ENCODE data around the gene CYP4F11. TPM values are rescaled to one million over a fixed set of nuclear protein-coding genes. Genes with fewer than 3 reads are reported as not detected.

Gene CYP4F11
- total RNA-seq, 5 donors from 2014 or later (not counting 1 experiment from before 2014, with no cell fraction given): 0.15 to 0.16 TPM; not detected in 3

DNA sequence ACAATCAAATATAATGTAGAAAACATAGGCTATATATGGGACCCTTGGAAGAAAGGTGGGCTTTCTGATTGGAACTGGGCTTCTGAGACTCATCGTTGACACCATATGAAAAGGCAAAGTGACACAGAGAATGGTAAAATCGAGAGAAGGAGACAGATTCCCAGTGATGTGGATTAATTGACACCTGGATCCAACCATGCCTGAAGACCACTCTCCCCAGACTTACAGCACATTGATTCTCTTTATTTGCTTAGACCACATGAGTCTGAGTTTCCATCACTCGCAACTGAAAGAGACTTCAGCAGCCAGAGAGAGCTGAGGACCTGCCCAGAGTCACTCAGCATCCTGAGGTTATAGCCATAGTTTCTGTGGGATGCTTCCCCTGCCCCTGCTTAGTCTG lies 6.0 kb downstream of the CYP4F11 start:
- ChIA-PET CTCF (no interaction called here), POLR2A (no interaction called here)
- no peaks in the 10 kb centered on the region for H3K36me3 Mint-ChIP-seq
- Histone ChIP-seq H3K9me3 (no peaks in the 10 kb centered on the region), H3K4me3 (ENCODE audit: control insufficient read depth in 1 of 2, extremely low read depth in 1 of 2, low read length in 1 of 2) (no peak overlapping the region), H3K36me3 (ENCODE audit: control insufficient read depth in 2 of 2, extremely low read depth in 1 of 2, insufficient read depth in 1 of 2, low read length in 1 of 2) (no peaks in the 10 kb centered on the region), H3K27me3 (replicated peaks in 1 of 2; ENCODE audit: control insufficient read depth in 2 of 2, extremely low read depth in 1 of 2, insufficient read depth in 2 of 2, low read length in 1 of 2) (peaks cover 0 to 46% of the 10 kb centered on the region in 2 experiments), H3K4me1 (ENCODE audit: control insufficient read depth in 1 of 2, extremely low read depth in 1 of 2, insufficient read depth in 2 of 2, low read length in 2 of 2) (no peaks in the 10 kb centered on the region), H3K27ac (ENCODE audit: low read length) (no peak overlapping the region)
- peaks cover 49 to 62% of the 10 kb centered on the region in 2 donors for H3K27me3 Mint-ChIP-seq
- no peak overlapping the region for H3K27ac Mint-ChIP-seq
- no peaks in the 10 kb centered on the region for H3K4me1 Mint-ChIP-seq
- H3K9me3 Mint-ChIP-seq: no peaks in the 10 kb centered on the region
- H3K4me3 Mint-ChIP-seq: no peak overlapping the region
- WGBS (ENCODE audit: insufficient coverage): no CpG with 5 or more reads among the region's 3 CpGs
- no peak for DNase-seq
- ATAC-seq (replicated peaks in 1 of 4): no peak

DNA sequence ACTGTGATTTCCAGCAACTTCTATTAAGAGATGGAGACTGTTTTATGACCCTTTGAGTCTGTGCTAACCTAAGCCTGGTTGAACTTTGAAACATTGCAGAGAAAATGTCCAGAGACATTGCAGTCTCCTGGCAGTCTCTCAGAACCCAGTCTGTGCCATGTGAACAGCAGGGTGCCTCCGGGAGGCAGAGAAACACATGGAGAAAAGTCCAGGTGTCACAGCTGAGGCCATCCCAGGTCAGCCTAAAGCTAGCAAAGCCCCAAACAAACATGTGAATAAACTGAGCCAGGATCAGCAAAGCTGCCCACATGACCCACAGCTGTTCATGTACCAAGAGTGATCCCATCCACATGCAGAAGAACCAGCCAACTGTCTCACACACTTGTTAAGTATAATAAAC lies 7.8 kb downstream of the CYP4F11 start:
- no peak for ATAC-seq (replicated peaks in 1 of 4)
- ChIA-PET CTCF (no interaction called here), POLR2A (no interaction called here)
- no peak overlapping the region for H3K4me3 Mint-ChIP-seq
- no peak overlapping the region for H3K27ac Mint-ChIP-seq
- no peak for DNase-seq
- H3K36me3 ChIP-seq (ENCODE audit: control insufficient read depth in 2 of 2, extremely low read depth in 1 of 2, insufficient read depth in 1 of 2, low read length in 1 of 2): no peaks in the 10 kb centered on the region
- H3K27me3 Mint-ChIP-seq: peaks cover 55 to 66% of the 10 kb centered on the region in 2 donors
- no peaks in the 10 kb centered on the region for H3K4me1 ChIP-seq (ENCODE audit: control insufficient read depth in 1 of 2, extremely low read depth in 1 of 2, insufficient read depth in 2 of 2, low read length in 2 of 2)
- H3K9me3 ChIP-seq: no peaks in the 10 kb centered on the region
- no peaks in the 10 kb centered on the region for H3K4me1 Mint-ChIP-seq
- H3K4me3 ChIP-seq (ENCODE audit: control insufficient read depth in 1 of 2, extremely low read depth in 1 of 2, low read length in 1 of 2): no peak overlapping the region
- no peak overlapping the region for H3K27ac ChIP-seq (ENCODE audit: low read length)
- no peaks in the 10 kb centered on the region for H3K9me3 Mint-ChIP-seq
- no CpG with 5 or more reads among the region's 1 CpG for WGBS (ENCODE audit: insufficient coverage)
- H3K36me3 Mint-ChIP-seq: no peaks in the 10 kb centered on the region
- H3K27me3 ChIP-seq (replicated peaks in 1 of 2; ENCODE audit: control insufficient read depth in 2 of 2, extremely low read depth in 1 of 2, insufficient read depth in 2 of 2, low read length in 1 of 2): peaks cover 0 to 49% of the 10 kb centered on the region in 2 experiments

DNA sequence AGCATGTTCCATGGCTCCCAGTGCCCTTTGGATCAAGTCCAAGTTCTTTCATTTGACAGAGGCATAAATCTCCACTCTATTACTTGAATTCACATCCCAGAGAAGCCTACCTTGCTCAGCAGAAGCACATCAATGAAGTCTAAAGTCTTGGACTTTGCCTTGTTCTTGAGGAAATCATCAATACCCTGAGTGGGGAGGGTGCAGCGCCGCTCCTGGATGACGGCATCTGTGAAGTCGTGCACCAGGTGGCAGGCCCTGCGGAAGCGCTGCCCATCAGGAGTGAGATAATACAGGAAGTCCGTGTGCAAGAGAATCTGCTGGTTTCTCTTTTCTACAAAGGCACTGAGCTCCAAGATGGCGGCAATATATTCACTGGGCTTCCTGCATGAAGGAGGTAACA lies 10.6 kb downstream of the CYP4F11 start:
- Mint-ChIP-seq H3K27me3 (peaks cover 47 to 50% of the 10 kb centered on the region in 2 donors), H3K4me1 (no peaks in the 10 kb centered on the region), H3K4me3 (no peak overlapping the region), H3K9me3 (no peaks in the 10 kb centered on the region), H3K27ac (no peak overlapping the region), H3K36me3 (no peaks in the 10 kb centered on the region)
- CTCF ChIA-PET: interaction anchor here in 1 of 2 donors (0.6 kb wide), 1 partner anchor 265 kb away, joined by 3 read pairs; no protein-coding TSS in a partner anchor
- H3K4me1 ChIP-seq (ENCODE audit: control insufficient read depth in 1 of 2, extremely low read depth in 1 of 2, insufficient read depth in 2 of 2, low read length in 2 of 2): no peaks in the 10 kb centered on the region
- H3K4me3 ChIP-seq (ENCODE audit: control insufficient read depth in 1 of 2, extremely low read depth in 1 of 2, low read length in 1 of 2): no peak overlapping the region
- no peak for DNase-seq
- 82% methylated on average over 8 of the region's 8 CpGs for WGBS (ENCODE audit: insufficient coverage)
- ATAC-seq (replicated peaks in 1 of 4): no peak
- peaks cover 2 to 31% of the 10 kb centered on the region in 2 experiments for H3K27me3 ChIP-seq (replicated peaks in 1 of 2; ENCODE audit: control insufficient read depth in 2 of 2, extremely low read depth in 1 of 2, insufficient read depth in 2 of 2, low read length in 1 of 2)
- no peaks in the 10 kb centered on the region for H3K36me3 ChIP-seq (ENCODE audit: control insufficient read depth in 2 of 2, extremely low read depth in 1 of 2, insufficient read depth in 1 of 2, low read length in 1 of 2)
- POLR2A ChIA-PET: no interaction called here
- no peaks in the 10 kb centered on the region for H3K9me3 ChIP-seq
- H3K27ac ChIP-seq (ENCODE audit: low read length): no peak overlapping the region

DNA sequence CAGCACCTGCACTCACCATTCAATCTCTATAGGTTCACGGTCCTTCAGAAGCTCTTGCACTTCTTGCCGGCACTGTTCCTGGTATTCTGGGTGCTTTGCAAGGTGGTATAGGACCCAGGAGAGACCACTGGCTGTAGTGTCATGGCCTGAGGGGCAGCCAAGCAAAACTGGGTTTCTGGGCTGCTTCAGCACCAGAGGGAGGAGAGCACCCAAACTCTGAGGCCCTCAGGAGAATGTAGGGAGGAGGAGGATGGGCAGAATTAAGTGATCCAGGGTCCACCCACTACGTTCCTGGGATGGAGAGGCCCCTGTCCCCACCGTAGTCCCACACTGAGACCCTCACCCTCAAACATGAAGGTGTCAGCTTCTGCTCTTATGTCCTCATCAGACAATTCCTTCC lies 12.3 kb downstream of the CYP4F11 start:
- ATAC-seq (replicated peaks in 1 of 4): no peak
- 67% methylated on average over 2 of the region's 4 CpGs for WGBS (ENCODE audit: insufficient coverage)
- no peak for DNase-seq
- no peaks in the 10 kb centered on the region for H3K9me3 Mint-ChIP-seq
- Histone ChIP-seq H3K27me3 (replicated peaks in 1 of 2; ENCODE audit: control insufficient read depth in 2 of 2, extremely low read depth in 1 of 2, insufficient read depth in 2 of 2, low read length in 1 of 2) (peaks cover 3 to 25% of the 10 kb centered on the region in 2 experiments), H3K27ac (ENCODE audit: low read length) (no peak overlapping the region), H3K36me3 (ENCODE audit: control insufficient read depth in 2 of 2, extremely low read depth in 1 of 2, insufficient read depth in 1 of 2, low read length in 1 of 2) (no peaks in the 10 kb centered on the region), H3K4me1 (ENCODE audit: control insufficient read depth in 1 of 2, extremely low read depth in 1 of 2, insufficient read depth in 2 of 2, low read length in 2 of 2) (no peaks in the 10 kb centered on the region), H3K9me3 (no peaks in the 10 kb centered on the region), H3K4me3 (ENCODE audit: control insufficient read depth in 1 of 2, extremely low read depth in 1 of 2, low read length in 1 of 2) (no peak overlapping the region)
- POLR2A ChIA-PET: no interaction called here
- no peaks in the 10 kb centered on the region for H3K36me3 Mint-ChIP-seq
- H3K4me1 Mint-ChIP-seq: no peaks in the 10 kb centered on the region
- no peak overlapping the region for H3K27ac Mint-ChIP-seq
- CTCF ChIA-PET: no interaction called here
- peaks cover 37 to 48% of the 10 kb centered on the region in 2 donors for H3K27me3 Mint-ChIP-seq
- H3K4me3 Mint-ChIP-seq: no peak overlapping the region

DNA sequence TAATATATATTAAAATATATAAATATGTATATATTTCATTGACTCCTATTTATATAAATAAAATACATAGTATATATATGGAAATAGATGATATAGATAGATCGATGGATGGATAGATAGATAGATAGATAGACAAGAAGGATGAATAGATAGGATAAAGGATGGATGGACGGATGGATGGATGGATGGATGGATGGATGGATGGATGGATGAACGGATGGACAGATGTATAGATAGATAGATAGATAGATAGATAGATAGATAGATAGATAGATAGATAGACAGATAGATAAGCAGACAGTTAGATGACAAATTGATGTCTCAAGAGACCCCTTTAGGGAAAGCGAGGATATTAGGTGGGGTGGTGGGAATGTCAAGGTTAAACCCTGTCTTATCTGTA lies 15.1 kb downstream of the CYP4F11 start:
- Mint-ChIP-seq H3K27ac (no peak overlapping the region), H3K4me1 (no peaks in the 10 kb centered on the region), H3K36me3 (no peaks in the 10 kb centered on the region), H3K27me3 (peaks cover 37 to 55% of the 10 kb centered on the region in 2 donors), H3K9me3 (peaks cover 0 to 9% (median 3%) of the 10 kb centered on the region in 3 donors), H3K4me3 (no peak overlapping the region)
- Histone ChIP-seq H3K27ac (ENCODE audit: low read length) (no peak overlapping the region), H3K9me3 (no peaks in the 10 kb centered on the region), H3K36me3 (ENCODE audit: control insufficient read depth in 2 of 2, extremely low read depth in 1 of 2, insufficient read depth in 1 of 2, low read length in 1 of 2) (no peaks in the 10 kb centered on the region), H3K27me3 (replicated peaks in 1 of 2; ENCODE audit: control insufficient read depth in 2 of 2, extremely low read depth in 1 of 2, insufficient read depth in 2 of 2, low read length in 1 of 2) (peaks cover 4 to 20% of the 10 kb centered on the region in 2 experiments), H3K4me3 (ENCODE audit: control insufficient read depth in 1 of 2, extremely low read depth in 1 of 2, low read length in 1 of 2) (no peak overlapping the region), H3K4me1 (ENCODE audit: control insufficient read depth in 1 of 2, extremely low read depth in 1 of 2, insufficient read depth in 2 of 2, low read length in 2 of 2) (no peaks in the 10 kb centered on the region)
- POLR2A ChIA-PET: interaction anchor here in 1 of 2 donors (0.5 kb wide), 1 partner anchor 11 kb away, joined by 5 read pairs; no protein-coding TSS in a partner anchor
- no peak for ATAC-seq (replicated peaks in 1 of 4)
- CTCF ChIA-PET: interaction anchor here in 1 of 2 donors (0.6 kb wide), 1 partner anchor 174 kb away, joined by 4 read pairs; no protein-coding TSS in a partner anchor
- no peak for DNase-seq
- 82% methylated on average over 3 of the region's 4 CpGs for WGBS (ENCODE audit: insufficient coverage)

DNA sequence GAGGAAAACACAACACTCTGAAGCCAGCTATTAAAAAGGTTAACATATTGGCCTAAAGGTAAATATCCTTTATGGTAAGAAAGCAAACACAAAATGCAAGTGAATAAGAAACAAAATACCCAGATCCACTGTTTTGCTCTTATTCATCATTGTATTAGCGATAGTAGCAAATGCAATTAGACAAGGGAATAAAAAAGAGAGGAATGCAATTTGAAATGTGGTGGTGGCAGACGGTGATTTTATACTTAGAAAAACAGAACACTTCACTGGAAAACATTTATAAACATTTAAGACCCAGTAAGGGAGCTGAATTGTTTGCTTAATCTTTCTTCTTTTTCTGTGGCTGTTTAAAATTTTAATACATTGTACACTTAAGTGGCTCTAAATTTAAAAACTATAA lies 19.2 kb downstream of the CYP4F11 start:
- ChIA-PET POLR2A (no interaction called here), CTCF (no interaction called here)
- Mint-ChIP-seq H3K36me3 (no peaks in the 10 kb centered on the region), H3K27ac (no peak overlapping the region), H3K27me3 (peaks cover 48 to 65% of the 10 kb centered on the region in 2 donors), H3K9me3 (peaks cover 0 to 9% (median 3%) of the 10 kb centered on the region in 3 donors), H3K4me3 (no peak overlapping the region), H3K4me1 (peaks cover 0 to 3% (median 3%) of the 10 kb centered on the region in 3 donors)
- ATAC-seq (replicated peaks in 1 of 4): no peak
- H3K9me3 ChIP-seq: no peaks in the 10 kb centered on the region
- H3K4me1 ChIP-seq (ENCODE audit: control insufficient read depth in 1 of 2, extremely low read depth in 1 of 2, insufficient read depth in 2 of 2, low read length in 2 of 2): no peaks in the 10 kb centered on the region
- no peak for DNase-seq
- no peaks in the 10 kb centered on the region for H3K36me3 ChIP-seq (ENCODE audit: control insufficient read depth in 2 of 2, extremely low read depth in 1 of 2, insufficient read depth in 1 of 2, low read length in 1 of 2)
- H3K4me3 ChIP-seq (ENCODE audit: control insufficient read depth in 1 of 2, extremely low read depth in 1 of 2, low read length in 1 of 2): no peak overlapping the region
- no CpG with 5 or more reads among the region's 2 CpGs for WGBS (ENCODE audit: insufficient coverage)
- no peak overlapping the region for H3K27ac ChIP-seq (ENCODE audit: low read length)
- H3K27me3 ChIP-seq (replicated peaks in 1 of 2; ENCODE audit: control insufficient read depth in 2 of 2, extremely low read depth in 1 of 2, insufficient read depth in 2 of 2, low read length in 1 of 2): peaks cover 2 to 32% of the 10 kb centered on the region in 2 experiments

DNA sequence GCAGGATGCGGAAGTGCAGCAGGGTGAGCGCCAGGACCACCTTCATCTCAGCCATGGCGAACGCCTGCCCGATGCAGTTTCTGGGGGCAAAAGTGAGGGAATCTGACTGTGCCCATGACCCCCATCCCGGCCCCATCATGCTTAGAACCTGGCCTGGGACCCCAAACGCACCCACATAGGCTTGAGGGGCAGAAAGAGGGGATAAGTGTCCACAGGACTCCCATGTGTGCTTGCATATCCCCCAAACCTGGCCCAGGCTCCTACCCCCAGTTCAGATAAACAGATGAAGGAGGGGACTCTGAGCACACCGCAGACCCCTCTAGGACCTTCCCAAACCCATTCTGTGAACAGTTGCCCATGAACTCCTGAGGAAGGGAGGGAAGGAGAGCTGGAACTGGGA lies 20.5 kb downstream of the CYP4F11 start:
- ATAC-seq (replicated peaks in 1 of 4) (no peak), DNase-seq (no peak)
- 100% methylated on average over 2 of the region's 8 CpGs for WGBS (ENCODE audit: insufficient coverage)
- POLR2A ChIA-PET: no interaction called here
- Mint-ChIP-seq H3K4me3 (no peak overlapping the region), H3K36me3 (no peaks in the 10 kb centered on the region), H3K4me1 (peaks cover 0 to 3% (median 3%) of the 10 kb centered on the region in 3 donors), H3K9me3 (peaks cover 0 to 9% (median 3%) of the 10 kb centered on the region in 3 donors), H3K27me3 (peaks cover 53 to 70% of the 10 kb centered on the region in 2 donors), H3K27ac (no peak overlapping the region)
- no peaks in the 10 kb centered on the region for H3K36me3 ChIP-seq (ENCODE audit: control insufficient read depth in 2 of 2, extremely low read depth in 1 of 2, insufficient read depth in 1 of 2, low read length in 1 of 2)
- no peak overlapping the region for H3K27ac ChIP-seq (ENCODE audit: low read length)
- H3K9me3 ChIP-seq: no peaks in the 10 kb centered on the region
- CTCF ChIA-PET: interaction anchor here in 1 of 2 donors (0.6 kb wide), 1 partner anchor 95 kb away, joined by 3 read pairs; no protein-coding TSS in a partner anchor
- no peak overlapping the region for H3K4me3 ChIP-seq (ENCODE audit: control insufficient read depth in 1 of 2, extremely low read depth in 1 of 2, low read length in 1 of 2)
- peaks cover 2 to 33% of the 10 kb centered on the region in 2 experiments for H3K27me3 ChIP-seq (replicated peaks in 1 of 2; ENCODE audit: control insufficient read depth in 2 of 2, extremely low read depth in 1 of 2, insufficient read depth in 2 of 2, low read length in 1 of 2)
- H3K4me1 ChIP-seq (ENCODE audit: control insufficient read depth in 1 of 2, extremely low read depth in 1 of 2, insufficient read depth in 2 of 2, low read length in 2 of 2): no peaks in the 10 kb centered on the region

Measured in T-cell (primary cell).